Raji (cell line): ENCODE measurements around the gene IL1R1.

Experiments used
- POLR2A ChIP-seq: IDR thresholded peaks from 2 replicates; pipeline ENCODE4 v1.6.1; 2011; ENCODE audit warnings: low read depth, low read length, control low read depth; ENCODE audit not compliant: insufficient read depth

The IL1R1 gene

DNA sequence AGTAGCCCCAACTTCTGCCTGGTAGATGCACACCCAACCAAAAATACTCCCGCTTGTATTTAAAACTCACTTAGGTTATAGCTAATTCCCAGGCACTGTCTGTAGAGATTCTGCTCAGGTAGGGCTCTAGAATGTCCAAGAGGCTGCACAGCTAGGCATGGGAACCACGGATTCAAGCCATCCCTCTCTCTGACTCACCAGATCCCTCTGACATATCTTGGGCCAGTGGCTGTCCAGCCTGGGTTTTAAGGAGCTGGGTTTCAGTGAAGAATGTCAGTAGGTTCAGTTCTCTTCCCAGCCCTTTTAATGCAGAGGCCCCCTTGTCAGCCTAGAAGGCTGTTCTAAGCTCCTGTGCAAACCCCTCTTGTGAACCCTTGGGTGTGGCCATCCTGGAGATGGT, 15.9 kb upstream of the IL1R1 start:
- TF ChIP-seq POLR2A, result no peak

DNA sequence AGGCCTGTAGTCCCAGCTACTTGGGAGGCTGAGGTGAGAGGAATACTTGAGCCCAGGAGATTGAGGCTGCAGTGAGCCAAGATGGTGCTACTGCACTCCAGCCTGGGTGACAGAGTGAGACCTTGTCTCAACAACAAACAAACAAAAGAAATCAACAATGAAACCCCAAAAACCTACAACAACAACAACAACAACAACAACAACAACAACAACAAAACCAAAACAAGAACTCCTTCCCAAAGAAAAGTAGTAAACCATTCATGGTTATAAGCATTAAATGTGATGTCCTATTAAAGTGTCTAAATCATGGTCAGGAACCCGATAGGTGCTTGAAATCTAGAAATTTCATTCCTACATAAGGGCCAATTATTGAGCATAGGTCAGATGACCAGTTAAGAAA, 13.5 kb upstream of the IL1R1 start:
- no peak for TF ChIP-seq POLR2A

DNA sequence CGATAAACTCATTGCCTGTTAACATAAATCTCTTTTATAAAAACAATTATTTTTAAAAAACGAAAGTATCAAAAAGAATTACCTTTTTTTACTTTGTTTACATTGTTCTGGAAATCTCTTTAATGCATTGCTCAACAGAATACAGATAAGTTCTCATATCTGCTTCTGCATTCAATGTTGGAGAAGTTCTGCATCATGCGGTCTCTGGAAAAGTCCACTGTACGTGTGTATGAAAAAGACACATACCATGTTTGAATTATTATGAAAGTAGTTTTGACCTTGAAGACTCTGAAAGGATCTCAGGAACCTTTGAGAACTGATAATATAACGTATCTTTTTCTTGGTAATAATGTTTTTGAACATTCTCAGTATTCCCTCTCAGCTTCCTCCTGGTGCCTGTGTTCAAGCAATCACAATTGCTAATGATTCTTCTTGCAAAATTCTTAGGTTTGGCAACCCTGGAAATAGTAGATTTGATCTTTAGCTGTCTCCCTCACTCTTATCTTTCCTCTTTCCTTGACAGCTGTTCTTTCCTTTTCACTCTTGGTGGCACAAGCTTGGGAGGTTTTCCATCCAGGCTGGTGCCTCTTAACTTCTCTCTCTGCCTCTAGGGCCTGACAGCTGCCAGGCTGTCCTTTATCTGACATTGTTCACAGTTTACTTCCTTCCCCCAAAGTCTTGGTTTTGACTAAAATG, 12.4 kb upstream of the IL1R1 start:
- TF ChIP-seq POLR2A, result no peak

GRCh38 chr2:102130647-102130991, 11.9 kb upstream of the IL1R1 start:
- TF ChIP-seq POLR2A, result no peak

GRCh38 chr2:102131564-102131963, 11.0 kb upstream of the IL1R1 start:
- no peak for TF ChIP-seq POLR2A

DNA sequence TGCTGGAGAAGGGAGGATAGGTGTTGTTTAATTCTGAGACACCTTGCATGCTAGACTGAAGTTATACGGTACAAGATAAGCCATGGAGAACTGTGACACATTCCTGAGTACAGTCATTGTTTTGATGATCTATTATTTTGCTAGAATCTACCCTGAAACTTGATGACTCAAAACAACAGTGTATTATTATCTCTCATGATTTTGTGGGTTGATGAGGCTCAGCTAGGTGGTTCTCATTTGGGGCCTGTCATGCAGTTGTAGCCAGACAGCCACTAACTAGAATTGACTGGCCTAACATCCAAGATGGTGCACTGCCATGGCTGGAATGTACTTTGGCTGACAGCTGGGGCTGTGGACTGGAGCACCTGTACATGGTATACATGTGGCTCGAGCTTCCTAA, 5.4 kb upstream of the IL1R1 start:
- TF ChIP-seq POLR2A, result no peak

- no peak for TF ChIP-seq POLR2A
Measured at GRCh38 chr2:102138331-102138730, 4.2 kb upstream of the IL1R1 start.

DNA sequence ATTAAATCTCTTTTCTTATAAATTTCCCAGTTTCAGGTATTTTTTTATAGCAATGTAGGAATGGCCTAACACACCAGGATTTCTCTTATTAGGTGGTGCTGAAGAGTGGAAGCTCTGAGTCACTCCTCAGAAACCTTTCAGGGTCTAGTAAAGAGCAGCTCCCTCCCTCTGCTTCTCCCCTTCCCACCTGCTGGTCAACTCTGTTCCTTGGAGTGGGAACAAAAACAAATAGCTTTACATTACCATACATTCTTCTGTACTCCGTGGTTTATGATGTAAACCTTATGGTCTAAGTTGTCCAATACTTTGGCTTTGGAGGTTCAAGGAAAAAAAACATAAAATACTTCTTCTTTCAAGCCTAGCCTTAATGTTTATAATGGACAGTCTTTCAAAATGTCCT, 2.7 kb upstream of the IL1R1 start:
- no peak for TF ChIP-seq POLR2A

DNA sequence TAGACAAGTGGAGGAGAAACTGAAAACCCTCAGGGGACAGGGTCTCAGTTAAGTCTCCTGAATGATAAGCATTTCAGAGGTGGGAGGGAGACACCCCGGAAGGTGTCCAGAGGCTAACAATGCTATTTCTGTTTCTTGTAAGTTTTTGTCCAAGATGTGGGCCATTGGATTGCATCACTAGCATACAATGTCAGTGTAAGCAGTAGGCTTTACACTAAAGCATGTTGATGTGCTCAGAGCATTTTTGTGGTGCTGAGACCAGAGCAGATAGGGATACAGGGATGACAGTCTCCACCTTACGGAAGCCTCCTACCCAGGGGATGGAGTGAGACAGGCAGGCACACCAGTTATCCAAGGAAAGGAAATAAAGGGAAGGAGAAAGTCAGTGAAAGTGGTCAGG, 2.2 kb upstream of the IL1R1 start:
- no peak for TF ChIP-seq POLR2A

GRCh38 chr2:102141011-102141943, 1.3 kb upstream of the IL1R1 start:
- no peak for TF ChIP-seq POLR2A

DNA sequence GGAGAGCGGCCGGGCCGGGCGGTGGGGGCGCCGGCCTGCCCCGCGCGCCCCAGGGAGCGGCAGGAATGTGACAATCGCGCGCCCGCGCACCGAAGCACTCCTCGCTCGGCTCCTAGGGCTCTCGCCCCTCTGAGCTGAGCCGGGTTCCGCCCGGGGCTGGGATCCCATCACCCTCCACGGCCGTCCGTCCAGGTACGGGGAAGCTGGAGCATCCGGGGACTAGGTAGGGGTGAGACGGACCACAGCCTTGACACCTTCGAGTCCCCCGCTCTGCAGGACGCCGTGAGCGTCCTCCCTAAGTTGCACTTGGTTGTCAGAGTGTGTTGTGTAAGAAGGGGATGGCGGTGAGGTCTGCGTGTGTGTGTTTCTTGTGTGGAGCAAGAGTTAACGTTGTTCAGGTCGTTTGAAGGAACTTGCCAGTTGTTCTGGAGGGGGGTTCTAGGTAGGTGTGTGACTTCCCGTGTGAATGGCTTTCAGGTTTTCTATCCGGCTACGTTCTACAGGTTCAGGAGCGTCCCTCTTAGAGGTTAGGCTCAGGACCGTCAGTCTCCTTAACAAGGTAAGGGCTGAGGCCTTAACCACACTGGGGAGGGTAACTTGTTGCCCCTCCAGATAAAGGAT, 393 bp downstream of the IL1R1 start:
- TF ChIP-seq POLR2A, result no peak

DNA sequence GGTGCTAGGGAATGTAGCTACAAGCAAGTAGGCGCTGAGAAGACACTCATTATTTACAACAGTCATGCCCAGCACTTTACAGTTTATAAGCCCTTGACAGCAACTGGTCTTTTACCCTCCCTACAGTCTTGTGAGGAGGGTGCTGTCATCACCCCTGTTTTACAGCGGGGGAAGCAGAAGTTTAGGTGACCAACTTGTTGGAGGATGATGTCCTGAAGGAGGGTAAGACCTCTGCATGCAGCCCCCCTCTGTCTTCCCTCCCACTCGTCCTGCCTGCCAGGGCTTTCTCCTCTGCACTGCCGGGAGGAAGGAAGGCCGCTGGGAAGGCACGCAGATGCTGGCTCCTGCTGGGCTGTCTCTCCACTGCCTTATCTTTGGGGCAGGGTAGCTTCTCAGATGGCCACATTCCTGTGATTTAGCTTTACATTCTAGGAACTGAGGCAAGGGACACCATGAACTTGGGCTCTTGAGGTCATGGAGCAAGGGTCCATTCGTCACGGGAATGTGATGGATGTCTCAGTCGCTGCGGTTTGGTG, 972 bp downstream of the IL1R1 start:
- TF ChIP-seq POLR2A, result no peak

GRCh38 chr2:102144128-102144527, 1.6 kb downstream of the IL1R1 start:
- no peak for TF ChIP-seq POLR2A

GRCh38 chr2:102145107-102145506, 2.6 kb downstream of the IL1R1 start:
- no peak for TF ChIP-seq POLR2A

DNA sequence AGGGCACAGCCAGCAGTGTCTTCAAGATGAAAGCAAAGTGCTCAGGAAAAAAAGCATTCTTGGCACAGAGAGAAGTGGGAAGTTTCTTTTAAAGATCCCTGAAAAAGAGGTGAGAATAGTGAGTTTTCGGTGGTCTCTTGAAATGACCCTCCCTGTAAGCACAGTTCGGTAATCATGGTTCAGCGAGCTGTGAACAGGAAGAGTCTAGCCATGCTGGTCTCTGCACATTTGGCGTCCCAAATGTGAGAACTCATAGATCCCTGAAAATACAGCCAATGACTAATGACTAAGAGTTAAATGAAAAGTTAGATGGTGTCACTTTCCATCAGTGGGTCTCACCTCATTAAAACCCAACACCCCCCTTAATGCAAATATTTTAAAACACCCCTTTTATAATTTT, 3.4 kb downstream of the IL1R1 start:
- TF ChIP-seq POLR2A, result no peak

DNA sequence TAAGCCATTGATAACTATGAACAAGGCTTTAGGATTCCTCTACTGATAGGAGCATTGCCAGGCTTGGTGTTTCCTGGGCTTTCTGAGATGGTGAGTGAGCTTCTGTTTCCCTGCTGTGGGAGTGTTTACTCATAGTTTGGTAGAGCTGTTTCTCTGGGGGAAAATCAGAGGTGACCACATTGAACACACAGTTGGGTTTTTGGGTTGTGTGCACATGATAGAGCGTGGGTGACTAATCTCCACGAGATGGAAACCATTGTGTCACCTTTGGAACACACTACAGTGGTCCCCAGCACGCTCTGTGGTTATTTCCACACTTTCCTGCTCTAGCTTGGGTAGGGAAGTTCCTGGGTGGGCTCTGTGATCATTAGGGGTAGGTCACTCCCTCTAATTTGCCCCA, 5.4 kb downstream of the IL1R1 start:
- TF ChIP-seq POLR2A, result no peak
